ENCODE measurements around the gene SMARCA2. TPM values are rescaled to one million over a fixed set of nuclear protein-coding genes. Genes with fewer than 3 reads are reported as not detected.

Gene SMARCA2
- 29.0 and 31.9 TPM in 2 replicates for total RNA-seq

GRCh38 chr9:2014696-2015580 is at the start of gene SMARCA2:
Gene SMARCA2, plus strand, starts transcription at chr9:2015347. Its CDS starts 13,676 bp downstream, at chr9:2029023.

